HG03571 (cell line): Measurements from ENCODE around the gene HGFAC.
"Not testable (repeated sequence)": the region's sequence is repeated elsewhere in the genome, so short reads cannot be mapped to it uniquely, and the experiment has no call there.

Source experiments
- ATAC-seq: cut with Tn5 transposase; IDR thresholded peaks from one replicate; pipeline ENCODE4 v1.9.1; 2021; ENCODE audit not compliant: unreplicated experiment

The HGFAC gene

DNA sequence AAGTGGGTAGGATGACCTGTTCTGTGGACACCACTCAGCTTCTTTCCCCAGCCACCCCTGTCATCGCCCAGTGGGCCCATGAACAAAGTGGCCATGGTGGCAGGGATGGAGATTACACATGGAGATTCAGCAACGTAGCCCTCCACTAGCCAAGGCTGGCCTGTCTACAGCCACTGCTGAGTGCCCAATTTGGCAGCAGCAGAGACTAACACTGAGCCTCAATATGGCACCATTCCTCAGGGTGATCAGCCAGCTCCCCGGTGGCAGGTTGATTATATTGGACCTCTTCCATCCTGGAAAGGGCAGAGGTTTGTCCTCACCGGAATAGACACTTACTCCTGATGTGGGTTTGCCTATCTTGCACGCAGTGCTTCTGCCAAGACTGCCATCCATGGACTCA is 17.4 kb downstream of the HGFAC start:
- ATAC-seq: not testable (repeated sequence)

DNA sequence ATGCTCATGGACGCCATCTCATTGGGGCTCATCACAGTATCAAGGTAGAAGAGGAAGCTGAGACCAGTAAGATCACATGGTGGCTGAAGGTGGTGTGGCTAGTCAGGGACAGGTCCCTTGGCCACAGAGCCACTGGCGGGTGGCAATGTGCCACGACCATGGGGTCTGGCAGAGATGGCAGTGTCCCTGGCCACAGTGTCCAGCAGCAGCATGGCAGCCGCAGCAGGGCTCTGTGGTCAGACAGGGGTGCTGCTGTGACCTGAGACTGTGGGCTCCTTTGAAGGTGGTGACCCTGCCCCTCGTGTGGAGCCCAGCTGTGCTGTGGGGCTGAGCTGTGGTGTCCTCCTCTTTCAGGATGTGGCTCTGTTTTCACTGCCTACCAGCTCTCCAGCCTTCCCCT is 19.2 kb downstream of the HGFAC start:
- ATAC-seq: no peak

DNA sequence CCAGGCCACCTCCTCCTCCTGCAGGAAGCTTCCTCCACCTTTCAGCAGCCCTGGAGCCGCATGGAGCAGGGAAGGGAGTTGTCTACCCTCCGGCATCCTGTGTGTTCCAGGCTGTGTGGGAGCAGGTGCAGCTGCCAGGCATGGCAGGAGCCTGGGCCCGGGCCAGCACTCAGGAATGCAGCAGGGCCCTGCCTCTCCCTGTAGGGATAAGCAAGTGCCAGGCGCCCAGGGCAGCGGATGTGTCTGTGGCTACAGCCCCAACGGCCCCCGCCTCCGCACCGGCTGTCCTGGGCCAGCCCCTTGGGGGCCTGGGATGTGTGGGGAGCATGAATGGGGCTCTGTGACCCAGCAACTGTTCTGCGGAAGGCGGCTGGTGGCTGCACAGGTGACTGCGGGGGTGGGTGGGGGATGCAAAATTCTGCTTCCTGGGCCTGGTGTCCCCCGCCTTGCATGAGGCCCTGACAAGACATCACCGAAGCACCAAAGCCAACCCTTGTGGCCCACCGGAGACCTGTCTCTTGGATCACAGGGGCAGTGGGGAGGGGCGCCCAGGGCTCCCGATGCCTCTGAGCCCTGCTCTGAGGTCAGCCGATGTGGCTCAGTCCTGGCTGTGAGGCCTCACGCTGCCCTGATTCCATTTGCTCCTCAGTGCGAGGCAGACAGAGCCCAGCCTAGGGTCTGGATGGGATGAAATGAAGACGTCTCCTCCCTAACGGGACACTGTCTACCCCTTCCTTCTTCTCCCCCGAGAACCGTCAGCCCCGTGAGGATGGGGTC is 19.9 kb downstream of the HGFAC start:
- ATAC-seq: no peak

DNA sequence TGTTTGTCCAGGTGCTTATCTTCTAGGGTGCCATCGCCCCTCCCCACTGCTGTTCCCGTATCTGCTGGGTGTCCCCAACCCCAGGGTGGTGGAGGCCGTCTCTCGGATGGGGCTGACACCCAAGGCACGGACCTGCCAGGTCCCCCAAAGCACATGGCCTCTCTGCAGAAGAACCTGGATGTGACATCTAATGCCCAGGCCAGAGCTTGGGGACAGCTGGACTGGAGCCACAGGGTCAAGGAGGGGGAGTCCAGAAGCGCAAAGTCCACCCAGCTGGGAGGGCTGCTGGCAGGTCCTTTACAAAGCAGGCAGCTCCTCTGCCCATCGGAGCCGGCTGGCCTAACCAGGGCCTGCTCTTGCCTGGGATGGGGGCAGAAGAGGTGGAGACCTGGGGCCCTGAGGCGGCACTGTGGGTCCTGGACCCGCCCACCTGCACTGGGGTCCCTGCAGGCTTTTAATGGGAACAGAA is 20.6 kb downstream of the HGFAC start:
- ATAC-seq: no peak

DNA sequence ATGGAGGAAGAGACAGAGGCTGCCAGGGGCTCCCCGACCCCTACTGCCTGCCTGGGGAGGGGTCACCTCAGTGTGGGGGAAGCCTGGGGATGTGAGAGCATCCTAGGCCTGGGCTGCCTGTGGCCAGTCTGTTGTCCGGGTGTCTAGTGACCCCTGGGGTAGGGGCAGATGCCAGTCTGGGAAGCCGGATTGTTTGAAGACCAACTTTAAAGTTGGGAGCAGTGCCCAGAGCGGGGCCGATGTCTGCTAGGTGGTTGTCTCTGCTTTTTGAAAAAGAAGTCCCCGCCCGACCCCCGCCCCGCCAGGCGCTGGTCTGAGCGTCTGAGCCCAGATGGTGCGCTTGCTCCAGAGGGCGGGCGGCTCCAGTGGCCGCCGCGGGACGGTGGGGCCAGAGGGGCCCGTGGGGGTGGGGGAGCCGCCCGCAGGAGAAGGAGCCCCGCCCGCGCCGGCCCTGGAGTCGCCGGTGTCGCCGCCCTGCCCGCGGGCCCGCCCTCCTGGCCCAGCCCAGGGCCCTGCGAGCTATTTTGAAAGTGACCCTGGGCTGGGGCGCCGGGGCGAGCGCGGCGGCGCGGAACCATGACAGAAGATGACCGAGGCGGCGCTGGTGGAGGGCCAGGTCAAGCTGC is 21.1 kb downstream of the HGFAC start, which contains the start of gene DOK7:
TSS of gene DOK7 (plus strand) at position 517 of the 626 bp plus-strand sequence. CDS start at position 587, 70 bp downstream.
- ATAC-seq: no peak

DNA sequence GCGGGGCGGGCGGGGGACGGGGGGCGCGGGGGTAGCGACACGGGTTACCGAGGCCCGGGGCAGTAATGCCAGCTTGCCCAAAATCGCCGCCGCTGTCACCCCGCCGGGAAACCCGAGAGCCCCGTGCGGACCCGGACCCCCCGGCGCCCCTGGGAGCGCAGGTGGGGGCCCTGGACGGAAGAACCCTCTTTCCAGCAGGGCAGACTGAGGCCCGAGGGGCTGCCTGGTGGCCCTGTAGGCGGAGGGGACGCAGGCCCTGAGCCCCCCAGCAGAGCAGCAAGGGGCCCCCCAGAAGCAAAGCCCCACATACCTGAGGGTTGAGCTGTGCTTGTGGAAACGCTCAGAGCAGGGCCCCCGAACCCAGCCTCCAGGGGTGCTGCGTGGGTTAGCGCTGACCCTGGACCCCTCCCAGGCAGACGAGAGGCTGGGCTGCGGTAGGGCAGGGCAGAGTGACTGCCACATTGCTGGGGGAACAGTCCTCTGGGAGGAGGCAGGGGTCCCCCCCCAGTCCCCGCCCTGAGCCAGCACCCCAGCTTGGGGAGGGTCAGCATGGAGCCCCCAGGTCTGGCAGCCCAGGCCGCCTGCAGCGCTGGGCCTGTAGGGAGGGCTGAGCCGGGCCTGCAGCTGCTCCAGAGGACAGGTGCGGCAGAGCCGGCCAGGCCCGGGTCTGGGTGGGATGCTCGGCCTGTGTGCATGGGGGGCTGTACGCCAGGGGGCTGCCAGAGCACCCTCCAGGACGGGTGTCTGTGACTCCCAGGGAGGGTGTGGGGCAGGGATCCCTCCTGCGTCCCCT is 22.0 kb downstream of the HGFAC start:
- ATAC-seq: no peak

DNA sequence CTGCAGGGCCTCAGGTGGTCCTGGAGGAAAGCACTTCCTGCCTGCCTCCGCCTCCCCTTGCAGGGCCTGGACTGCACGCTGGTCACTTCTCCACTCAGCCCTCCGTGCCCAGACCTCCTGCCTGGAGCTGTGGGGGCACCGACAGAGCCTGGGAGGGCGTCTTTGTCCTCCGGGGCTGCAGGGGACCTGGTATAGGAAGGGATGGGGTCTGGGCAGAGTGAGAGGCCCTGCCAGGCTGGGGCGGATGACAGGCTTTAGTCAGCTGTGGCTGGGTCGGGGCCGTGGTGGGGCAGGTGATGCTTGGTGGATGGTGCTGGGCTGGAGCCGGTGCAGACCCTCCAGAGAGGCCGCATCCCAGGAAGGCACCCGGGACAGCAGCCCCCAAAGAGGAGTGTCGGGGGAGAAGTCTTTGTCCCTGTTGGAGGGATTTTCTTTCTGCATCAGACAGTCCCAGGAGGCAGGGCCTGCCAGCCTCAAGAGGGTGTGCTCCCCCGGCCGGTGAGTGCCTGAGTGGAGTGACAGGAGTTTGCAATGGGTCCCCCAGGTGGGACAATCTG is 22.7 kb downstream of the HGFAC start:
- no peak for ATAC-seq

DNA sequence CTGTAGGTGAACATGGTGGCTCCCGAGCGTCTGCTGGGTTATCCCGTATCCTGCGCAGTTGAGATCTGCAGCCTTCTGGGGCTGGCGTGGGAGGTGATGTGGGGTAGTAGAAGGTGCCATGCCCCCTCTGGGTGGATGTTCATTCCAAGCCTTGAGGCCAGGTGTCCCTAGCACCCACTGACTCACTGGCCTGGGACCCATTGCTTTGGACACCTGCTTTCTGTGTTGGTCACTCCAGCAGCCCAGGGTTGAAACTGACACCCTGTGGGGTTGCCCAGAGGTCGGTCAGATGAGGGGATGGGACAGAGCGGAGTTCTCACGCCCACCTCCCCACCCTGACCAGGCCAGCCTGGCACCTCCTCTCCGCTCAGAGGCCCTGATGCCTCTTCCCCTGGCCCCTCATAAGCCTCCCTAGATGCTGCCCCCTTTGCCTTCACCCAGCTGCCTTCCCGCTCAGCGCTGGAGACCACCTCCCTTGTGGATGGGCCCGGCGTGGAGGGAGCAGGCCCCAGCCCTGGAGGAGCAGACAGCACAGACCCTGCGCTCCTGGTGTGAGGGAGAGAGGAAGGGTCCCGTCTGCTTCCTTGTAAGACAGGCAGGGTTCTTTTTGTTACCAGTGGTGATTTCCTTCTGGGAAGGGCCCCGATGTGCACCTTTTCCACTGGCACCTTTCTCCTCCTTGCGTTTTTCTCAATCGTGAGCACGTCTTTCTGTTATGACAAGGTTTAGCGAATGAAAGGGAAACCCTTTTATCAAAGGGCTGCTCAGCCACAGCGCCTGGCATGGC is 23.3 kb downstream of the HGFAC start:
- no peak for ATAC-seq

DNA sequence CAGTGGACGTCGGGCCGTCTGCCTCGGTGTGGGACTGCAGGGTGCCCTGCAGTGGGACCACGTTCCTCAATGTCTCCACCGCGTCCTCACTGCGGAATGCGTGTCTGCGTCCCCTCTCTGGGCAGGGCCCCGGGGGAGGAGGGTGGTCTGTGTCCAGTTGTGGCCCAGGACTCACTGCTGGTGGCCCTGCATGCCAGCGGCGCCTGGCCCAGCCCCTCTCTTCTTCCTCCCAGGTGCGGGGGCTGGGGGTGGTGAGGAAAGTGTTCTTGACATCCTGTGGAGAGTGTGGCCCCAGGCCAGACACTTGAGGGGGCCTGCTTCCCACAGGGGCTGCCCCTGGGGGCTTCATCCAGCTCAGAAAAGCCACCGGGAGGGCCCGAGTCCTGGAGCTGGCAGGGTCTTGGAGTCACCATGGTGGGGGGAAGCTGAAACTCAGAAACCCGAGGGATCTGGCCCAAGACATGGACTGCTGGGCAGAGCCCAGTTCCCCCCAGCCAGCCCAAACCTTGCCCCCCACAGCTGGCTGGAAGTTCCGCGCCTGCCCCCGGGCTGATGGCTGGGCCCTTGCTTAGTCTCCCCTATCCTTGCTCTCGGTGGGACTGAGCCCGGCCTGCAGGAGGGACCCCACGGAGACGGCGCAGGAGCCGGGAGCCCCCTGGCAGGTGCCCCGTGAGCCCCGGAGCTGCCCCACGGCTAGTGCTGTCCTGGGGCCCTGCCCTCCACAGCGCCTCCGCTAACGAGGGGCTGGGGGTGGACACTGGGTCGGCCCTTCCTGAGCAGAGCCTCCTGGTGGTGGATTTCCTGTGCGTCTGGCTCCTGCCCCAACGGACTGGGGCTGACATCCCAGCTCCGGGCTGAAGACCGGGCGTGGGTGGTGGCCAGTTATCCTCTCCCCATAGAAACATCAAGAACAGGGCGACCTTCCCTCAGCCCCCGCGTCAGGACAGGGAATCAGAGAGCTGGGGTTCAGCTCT is 24.2 kb downstream of the HGFAC start:
- ATAC-seq: no peak

DNA sequence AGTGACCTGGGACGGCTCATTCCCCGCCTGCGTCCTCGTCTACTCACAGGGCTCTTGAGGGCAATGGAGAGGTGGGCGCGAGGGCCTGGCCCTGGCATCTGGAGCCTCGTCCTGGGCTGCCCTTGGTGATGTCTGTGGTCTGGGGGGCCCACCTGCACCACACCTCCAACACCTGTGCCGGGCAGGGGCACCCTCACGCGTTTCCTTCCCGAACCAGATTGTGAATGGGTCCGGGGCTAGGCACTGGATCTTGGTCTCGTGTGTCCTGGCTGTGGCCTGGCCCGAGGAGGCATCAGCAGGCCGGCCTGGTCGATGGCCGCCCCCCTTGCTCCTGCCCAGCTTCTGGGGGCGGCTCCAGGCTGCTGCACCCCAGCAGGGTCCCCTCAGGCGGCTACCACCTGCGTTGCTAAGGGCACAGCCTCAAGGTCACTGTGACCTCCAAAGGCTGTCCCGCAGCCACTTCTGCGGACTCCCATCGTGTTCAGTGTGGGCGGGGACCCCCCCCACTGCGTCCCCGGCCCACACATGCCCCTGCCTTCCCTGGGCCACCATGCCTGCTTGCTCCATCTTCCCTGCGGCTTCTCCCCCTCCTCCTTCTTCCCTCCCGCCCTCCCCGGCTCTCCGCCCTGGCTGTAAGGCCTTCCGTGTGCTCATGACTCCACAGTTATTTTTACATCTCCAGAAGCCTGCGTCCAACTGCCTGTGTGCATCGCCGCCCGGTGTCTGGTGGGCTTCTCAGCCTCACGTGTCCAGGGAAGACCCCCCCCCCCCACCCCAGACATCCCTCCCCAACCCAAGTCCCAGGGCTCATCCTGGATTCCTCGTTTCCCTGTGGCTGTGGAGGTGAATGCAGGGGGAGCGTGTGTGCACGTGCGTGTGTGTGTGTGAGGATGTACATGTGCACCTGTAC is 25.2 kb downstream of the HGFAC start:
- no peak for ATAC-seq

DNA sequence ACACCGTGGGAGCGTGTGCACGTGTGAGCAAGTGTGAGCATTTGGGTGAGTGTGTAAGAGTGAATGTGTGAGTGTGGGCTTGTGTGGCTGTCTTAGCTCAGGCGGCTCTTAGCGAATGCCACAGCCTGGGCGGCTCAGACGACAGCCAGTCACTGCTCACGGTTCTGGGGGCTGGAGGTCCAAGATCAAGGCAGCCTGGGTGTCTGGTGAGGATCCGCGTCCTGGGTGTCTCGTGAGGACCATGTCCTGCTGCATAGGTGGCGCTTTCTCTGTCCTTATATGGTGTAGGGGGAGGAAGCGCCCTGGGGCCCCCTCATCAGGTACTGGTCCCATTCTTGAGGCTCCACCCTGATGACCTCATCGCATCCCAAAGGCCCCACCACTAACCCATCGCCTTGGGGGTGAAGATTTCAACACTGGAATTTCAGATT is 25.8 kb downstream of the HGFAC start:
- no peak for ATAC-seq

DNA sequence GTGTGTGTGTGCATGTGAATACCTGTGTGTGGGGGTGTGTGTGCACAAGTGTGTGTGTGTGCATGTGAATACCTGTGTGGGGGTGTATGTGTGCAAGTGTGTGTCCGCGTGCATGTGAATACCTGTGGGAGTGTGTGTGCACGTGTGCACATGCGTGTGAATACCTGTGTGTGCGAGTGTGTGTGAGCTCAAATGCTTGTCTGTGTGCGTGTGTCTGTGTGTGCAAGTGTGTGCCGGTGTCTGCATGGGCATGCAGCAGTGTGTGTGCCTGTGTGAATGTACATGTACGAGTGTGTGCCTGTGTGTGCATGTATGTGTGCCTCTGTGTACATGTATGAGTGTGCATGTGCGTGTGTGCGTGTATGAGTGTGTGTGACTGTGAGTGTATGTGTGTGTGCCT is 26.4 kb downstream of the HGFAC start:
- no peak for ATAC-seq

DNA sequence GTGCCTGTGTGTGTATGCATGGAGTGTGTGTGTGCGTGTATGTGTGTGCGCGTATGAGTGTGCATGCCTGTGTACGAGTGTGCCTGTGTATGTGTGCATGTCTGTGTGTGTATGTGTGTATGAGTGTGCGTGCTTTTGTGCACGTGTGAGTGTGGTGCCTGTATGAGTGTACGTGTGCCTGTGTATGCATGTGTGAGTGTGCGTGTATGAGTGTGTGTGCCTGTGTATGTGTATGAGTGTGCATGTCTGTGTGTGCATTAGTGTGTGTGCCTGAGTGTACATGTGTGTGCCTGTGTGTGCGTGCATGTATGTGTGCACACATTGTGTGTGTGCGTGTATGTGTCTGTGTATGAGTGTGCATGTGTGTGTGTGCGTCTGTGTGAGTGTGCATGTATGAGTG is 27.0 kb downstream of the HGFAC start:
- no peak for ATAC-seq

DNA sequence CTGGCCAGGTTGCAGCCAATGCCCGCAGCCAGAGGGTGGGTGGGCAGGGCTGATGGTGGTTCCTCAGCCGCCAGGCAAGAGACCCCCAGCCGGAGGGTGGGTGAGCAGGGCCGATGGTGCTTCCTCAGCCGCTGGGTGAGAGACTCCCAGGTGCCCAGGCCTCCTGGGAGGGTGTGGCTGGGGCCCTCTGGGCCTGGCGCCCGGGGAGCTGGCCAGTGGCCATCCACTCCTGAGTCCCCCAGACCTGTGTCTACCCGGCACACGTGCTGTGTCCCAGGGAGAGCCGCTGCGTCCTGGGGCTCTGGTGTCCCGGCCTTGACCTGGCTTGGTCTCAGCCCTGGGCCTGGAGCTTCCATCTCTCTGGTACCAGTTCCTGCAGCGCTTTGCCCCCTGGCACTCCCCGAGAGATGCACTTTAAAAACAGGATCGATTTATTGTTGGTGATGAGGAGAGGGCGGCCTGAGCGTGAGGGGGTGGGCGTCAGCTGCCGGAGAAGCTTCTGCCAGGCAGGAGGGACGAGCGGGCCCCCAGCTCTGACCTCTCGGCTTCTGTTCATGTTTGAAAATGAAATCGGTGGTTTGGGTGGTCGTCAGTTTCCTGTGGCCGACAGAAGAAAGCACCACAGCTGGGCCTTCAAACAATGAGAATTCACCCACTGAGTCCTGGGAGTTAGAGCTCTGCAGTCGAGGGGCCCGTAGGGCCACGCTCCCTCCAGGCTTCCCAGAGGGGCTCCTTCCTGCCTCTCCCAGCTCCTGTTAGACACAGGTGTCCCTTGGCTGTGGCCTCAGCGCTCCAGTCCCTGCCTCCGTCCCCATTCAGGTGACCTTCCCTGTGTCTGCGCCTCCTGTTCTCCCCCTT is 27.8 kb downstream of the HGFAC start:
- ATAC-seq: no peak

DNA sequence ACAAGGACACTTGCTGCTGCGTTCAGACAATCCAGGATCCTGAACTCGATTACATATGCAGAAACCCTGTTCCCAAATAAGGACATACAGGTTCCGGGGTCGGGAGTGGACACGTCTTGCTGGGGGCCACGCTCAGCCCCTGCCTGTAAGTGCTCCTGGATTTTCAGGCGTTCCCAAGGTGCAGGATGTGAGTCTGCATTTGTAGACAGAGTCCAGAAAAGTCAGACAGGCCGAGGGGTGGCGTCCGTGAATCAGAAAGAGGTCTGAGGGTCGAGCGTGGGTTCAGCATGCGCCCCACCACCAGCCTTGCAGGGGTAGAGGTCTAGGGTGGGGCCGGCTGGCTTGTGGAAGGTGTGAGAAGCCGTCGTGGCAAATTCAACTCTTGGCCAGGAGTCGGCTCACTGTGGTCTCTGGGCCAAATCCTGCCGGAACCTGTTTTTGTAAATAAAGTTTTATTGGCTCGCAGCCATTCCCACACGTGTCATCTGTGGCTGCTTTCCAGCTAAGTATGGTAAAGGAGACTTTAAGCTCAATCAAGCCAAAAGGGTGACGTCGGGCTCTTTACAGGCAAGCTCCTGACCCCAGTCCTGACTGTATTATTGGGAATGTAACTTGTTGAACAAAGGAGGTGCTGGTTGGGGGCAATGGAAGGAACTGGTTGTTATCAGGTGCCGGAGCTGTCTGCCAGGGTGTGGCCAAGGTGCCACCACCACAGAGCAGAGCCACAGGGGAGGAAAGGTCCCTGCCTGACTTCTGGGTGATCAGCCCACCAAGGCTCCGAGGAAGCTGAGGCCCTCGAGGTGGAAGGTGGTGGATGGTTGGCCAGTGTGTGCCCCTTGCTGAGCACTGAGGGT is 28.7 kb downstream of the HGFAC start:
- ATAC-seq: no peak

DNA sequence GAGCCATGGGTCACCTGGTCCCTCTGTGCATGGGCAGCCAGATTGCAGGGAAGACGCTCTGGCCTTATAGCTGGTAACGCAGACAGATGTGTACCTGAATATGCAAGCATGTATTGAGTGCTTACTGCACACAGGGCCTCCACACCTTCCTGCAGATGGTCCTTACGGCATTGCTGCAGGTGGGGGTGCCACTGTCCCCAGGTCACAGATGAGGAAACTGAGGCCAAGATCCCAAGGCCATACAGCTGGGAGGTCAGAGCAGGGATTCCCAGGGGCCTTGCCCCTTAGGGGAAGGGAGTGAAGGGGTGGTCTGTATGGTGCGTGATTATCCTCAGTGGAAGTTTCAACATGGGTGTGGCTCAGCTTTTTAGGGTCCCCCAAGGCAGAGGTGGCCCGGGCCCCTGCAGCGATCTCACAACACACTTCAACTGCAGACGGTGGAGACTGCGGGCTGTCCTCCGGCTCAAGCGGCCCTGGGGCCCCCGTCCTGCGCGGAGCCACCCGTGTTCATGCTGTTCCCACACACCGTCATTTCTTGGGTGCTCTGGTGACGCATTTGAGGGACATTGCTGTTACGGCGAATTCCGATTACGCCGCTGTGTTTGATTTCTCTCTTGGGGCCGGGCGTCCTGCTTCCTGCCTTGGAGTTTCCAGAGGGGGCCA is 29.5 kb downstream of the HGFAC start:
- no peak for ATAC-seq
